Lung (tissue), 12 donors: ENCODE results near the gene DYNC1H1. TPM values are rescaled to one million over a fixed set of nuclear protein-coding genes. Genes with fewer than 3 reads are reported as not detected.

Experiments
- ATAC-seq: fragments of 200-7000 bp; cut with Tn5 transposase; one replicate; pipeline ENCODE4 v1.9.1; 2020; ENCODE audit warnings: moderate number of reproducible peaks; ENCODE audit not compliant: insufficient read depth, low FRiP score
- DNase-seq, 3 donors: peaks; one replicate each; pipeline ENCODE4 v3.0.0-alpha.2; 2013 to 2017
- H3K27ac ChIP-seq, 2 donors: one replicate each; pipeline ENCODE4 v1.5.1; 2013; ENCODE audit warnings: mild to moderate bottlenecking in 2 of 2, moderate library complexity in 2 of 2, control low read depth in 1 of 2, inconsistent platforms in 1 of 2, low read depth in 1 of 2, low read length in 1 of 2
- H3K27me3 ChIP-seq, 3 donors: one replicate each; pipeline ENCODE4 v1.5.1; 2013; ENCODE audit warnings: low read length in 2 of 3; ENCODE audit not compliant: control insufficient read depth in 3 of 3, insufficient read depth in 3 of 3
- H3K36me3 ChIP-seq, 4 donors: one replicate each; pipeline ENCODE4 v1.5.1; 2013; ENCODE audit warnings: low read length in 4 of 4, mild to moderate bottlenecking in 1 of 4, moderate library complexity in 1 of 4; ENCODE audit not compliant: control insufficient read depth in 4 of 4, insufficient read depth in 4 of 4
- H3K4me1 ChIP-seq, 5 donors: one replicate each; pipeline ENCODE4 v1.5.1; 2013; ENCODE audit warnings: low read length in 5 of 5, mild to moderate bottlenecking in 2 of 5, moderate library complexity in 1 of 5; ENCODE audit not compliant: control insufficient read depth in 5 of 5, insufficient read depth in 5 of 5
- H3K4me3 ChIP-seq: one replicate; pipeline ENCODE4 v1.5.1; 2013; ENCODE audit warnings: mild to moderate bottlenecking, control low read depth, moderate library complexity
- H3K9ac ChIP-seq, 2 donors: one replicate each; pipeline ENCODE4 v1.5.1; 2013; ENCODE audit warnings: low read length in 2 of 2, control low read depth in 1 of 2; ENCODE audit not compliant: insufficient read depth in 1 of 2
- H3K9me3 ChIP-seq, 4 donors: one replicate each; pipeline ENCODE4 v1.5.1; 2013; ENCODE audit warnings: low read length in 3 of 4, mild to moderate bottlenecking in 1 of 4, moderate library complexity in 1 of 4; ENCODE audit not compliant: control insufficient read depth in 4 of 4, insufficient read depth in 3 of 4
- WGBS, 2 donors: extraction: QIAGEN DNeasy Blood & Tissue Kit; methylation state at CpG; one replicate each; pipeline ENCODE4 v1.1.7; 2013; 5-methylcytosine and 5-hydroxymethylcytosine counted together
- polyA plus RNA-seq, 2 donors: library from polyadenylated mRNA; stranded (reverse); fragments of 200-250 nt; gene quantifications; one replicate each; pipeline ENCODE4 v1.2.1, GENCODE V29; 2013
- total RNA-seq, 2 donors: library from RNA; depleted of rRNA in 1 of 2; stranded (reverse); fragments of >200 nt in 1 of 2; gene quantifications; one replicate each; pipeline ENCODE4 v1.2.1, GENCODE V29; 2014 to 2021
- TF ChIP-seq, protein P1 (sequence below): IDR thresholded peaks from 2 replicates; pipeline ENCODE4 v1.5.1; 2012; ENCODE audit warnings: mild to moderate bottlenecking; ENCODE audit errors: control extremely low read depth, extremely low read depth
- donor health status: control.
- donor health status: control.
- donor health status: Bipolar disorder and iron deficiency.
- donor health status: healthy.
- donor health status: DM: yes; HTN: yes; CAD: no.

The DYNC1H1 gene
- total and polyA plus RNA-seq, 4 donors, result 111 to 485 (median 328) TPM

DNA sequence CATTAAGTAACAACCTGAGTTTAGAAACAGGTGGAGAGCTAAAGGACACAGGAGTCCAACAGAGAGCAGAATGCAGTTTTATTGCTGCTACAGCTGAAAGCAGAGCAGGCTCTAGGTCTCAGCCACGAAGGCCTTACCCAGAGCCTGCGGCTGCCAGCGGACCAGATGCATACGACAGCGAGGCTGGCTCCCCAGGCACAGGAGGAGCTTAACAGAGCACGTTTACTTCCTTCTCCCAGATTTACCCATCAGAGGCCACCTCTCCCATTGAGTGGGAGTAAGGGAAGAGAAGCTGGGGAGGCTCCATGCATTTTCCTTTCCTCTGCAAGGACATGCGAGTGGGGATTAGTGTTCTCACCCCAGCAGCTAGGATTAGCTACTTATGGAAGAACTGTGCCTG is 22.6 kb downstream of the DYNC1H1 start:
- Histone ChIP-seq H3K9ac (no peak overlapping the region), H3K27ac (no peak overlapping the region), H3K4me3 (no peak overlapping the region), H3K27me3 (no peaks in the 10 kb centered on the region), H3K36me3 (peaks cover 38 to 66% (median 61%) of the 10 kb centered on the region in 4 donors), H3K4me1 (no peaks in the 10 kb centered on the region), H3K9me3 (no peaks in the 10 kb centered on the region)
- 87 to 97% methylated on average over 7 of the region's 7 CpGs for WGBS, 2 donors
- TF ChIP-seq, protein P1, sequence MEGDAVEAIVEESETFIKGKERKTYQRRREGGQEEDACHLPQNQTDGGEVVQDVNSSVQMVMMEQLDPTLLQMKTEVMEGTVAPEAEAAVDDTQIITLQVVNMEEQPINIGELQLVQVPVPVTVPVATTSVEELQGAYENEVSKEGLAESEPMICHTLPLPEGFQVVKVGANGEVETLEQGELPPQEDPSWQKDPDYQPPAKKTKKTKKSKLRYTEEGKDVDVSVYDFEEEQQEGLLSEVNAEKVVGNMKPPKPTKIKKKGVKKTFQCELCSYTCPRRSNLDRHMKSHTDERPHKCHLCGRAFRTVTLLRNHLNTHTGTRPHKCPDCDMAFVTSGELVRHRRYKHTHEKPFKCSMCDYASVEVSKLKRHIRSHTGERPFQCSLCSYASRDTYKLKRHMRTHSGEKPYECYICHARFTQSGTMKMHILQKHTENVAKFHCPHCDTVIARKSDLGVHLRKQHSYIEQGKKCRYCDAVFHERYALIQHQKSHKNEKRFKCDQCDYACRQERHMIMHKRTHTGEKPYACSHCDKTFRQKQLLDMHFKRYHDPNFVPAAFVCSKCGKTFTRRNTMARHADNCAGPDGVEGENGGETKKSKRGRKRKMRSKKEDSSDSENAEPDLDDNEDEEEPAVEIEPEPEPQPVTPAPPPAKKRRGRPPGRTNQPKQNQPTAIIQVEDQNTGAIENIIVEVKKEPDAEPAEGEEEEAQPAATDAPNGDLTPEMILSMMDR, result no peak
- DNase-seq (no peak), ATAC-seq (no peak)

DNA sequence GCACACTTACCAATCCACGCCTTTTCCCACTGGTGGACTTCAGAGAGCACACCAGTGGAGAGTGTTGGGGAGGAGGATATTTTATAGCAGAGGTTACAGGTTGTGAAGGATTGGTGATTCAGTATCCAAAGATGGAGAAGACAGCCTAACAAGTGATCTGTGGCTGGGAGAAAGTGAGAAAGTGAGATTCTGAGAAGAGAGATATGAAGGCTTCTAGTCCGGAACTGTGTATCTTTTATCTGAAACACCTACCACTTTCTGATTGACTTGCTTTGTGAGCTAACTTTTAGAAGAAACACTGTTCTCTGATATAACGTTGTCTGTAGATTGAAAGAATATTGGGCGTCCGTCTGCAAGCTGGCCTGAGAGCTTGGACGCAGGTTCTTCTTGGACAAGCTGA is 24.0 kb downstream of the DYNC1H1 start:
- ATAC-seq (no peak), DNase-seq (no peak)
- Histone ChIP-seq H3K27ac (no peak overlapping the region), H3K4me1 (no peaks in the 10 kb centered on the region), H3K9me3 (no peaks in the 10 kb centered on the region), H3K9ac (no peak overlapping the region), H3K36me3 (peaks cover 41 to 74% (median 69%) of the 10 kb centered on the region in 4 donors), H3K4me3 (no peak overlapping the region), H3K27me3 (no peaks in the 10 kb centered on the region)
- TF ChIP-seq, protein P1, result no peak
- WGBS, 2 donors, result 91 to 92% methylated on average over 6 of the region's 6 CpGs

DNA sequence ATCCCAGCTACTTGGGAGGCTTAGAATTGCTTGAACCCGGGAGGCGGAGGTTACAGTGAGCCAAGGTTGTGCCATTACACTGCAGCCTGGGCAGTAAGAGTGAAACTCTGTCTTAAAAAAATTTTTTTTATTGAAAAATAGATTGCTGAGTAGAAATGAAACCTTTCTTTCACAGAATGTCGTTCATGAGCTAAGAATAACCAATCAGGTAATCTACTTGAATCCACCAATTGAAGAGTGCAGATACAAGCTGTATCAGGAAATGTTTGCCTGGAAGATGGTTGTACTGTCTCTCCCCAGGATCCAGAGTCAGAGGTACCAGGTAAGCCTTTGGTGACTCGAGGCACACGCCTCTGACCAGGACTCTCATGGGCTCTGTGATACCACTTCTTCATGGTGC is 27.0 kb downstream of the DYNC1H1 start:
- no peak for ATAC-seq
- peaks cover 50 to 77% (median 72%) of the 10 kb centered on the region in 4 donors for H3K36me3 ChIP-seq
- DNase-seq, result no peak

More for the DNA sequence above, 27.0 kb downstream of the DYNC1H1 start:
- WGBS, 2 donors, result 84 to 91% methylated on average over 5 of the region's 5 CpGs
- Histone ChIP-seq H3K9me3 (no peaks in the 10 kb centered on the region), H3K9ac (no peak overlapping the region), H3K4me3 (no peak overlapping the region), H3K27ac (no peak overlapping the region), H3K27me3 (no peaks in the 10 kb centered on the region), H3K4me1 (no peaks in the 10 kb centered on the region)
- TF ChIP-seq, protein P1, result no peak
